ENCODE data around the gene COL28A1.
"Not testable (repeated sequence)": the region's sequence is repeated elsewhere in the genome, so short reads cannot be mapped to it uniquely, and the experiment has no call there.

COL28A1 gene

DNA sequence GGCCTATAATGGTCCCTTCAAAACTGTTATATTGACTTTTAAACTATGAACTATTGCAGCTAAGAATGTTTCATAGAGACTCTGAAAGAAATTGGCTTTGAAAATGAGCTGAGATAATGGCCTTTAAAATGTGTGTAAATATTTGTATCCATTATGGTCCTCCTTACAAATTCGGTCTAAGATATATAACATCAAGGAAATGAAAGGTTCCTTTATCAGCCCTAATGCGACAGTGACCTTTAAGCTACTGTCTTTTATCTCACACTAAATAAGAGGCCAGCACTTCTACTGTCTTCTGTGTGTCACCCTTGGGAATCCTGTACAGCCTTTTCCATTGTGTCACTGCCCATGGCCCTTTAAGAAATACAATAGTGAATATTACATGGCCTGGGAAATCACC is 19.5 kb downstream of the COL28A1 start:
- no peak for DNase-seq

DNA sequence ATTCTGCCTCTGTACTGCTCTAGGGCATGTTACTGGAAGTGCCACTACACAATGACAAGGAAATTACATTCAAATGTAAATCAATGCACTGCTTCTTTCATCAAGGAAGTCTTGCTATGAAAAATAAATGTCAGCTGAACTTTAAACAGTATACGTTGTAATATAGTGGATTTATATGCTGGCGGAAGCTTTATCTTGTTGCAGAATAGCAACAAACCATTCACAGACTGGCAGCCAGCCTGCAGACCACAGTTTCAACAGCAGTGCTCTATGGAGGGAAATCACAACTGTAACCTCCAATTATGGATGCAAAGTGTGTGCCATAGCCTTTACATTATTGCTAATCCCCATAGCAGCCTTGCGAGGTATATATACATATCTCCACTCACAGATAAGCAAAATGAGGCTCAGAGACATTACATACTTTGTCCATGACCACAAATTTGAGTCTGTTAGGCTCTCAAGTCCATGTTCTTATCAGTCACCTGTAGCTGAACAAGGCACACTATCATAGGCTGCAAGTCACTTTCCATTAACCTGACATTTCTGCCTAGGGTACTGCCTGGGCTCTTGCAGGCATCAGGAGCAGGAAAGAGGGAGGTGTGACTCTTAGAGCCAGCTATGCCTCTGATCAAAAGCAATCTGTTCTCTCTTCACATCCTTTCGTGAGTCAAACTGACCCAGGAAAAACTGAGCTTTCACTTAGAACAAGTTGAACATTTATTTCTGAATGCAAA is 22.6 kb downstream of the COL28A1 start:
- no peak for DNase-seq

DNA sequence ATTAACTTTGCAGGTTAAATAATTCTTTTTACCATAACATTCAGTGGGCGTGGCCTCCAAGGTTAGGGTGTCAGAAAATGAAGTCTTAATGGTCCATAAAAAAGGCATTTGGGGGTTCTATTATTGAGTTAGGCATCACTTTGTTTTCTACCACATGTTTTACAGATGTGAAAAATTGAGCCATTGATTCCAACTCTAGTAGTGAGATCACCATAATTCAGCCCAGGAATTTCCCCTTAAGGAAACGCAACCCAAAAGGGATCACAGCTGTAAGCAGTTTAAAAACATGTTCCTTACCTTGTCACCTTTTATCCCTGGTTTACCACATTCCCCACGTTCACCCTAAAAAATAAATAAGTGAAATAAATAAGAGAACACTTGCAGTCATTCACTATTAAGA is 24.9 kb downstream of the COL28A1 start:
- DNase-seq, result no peak

DNA sequence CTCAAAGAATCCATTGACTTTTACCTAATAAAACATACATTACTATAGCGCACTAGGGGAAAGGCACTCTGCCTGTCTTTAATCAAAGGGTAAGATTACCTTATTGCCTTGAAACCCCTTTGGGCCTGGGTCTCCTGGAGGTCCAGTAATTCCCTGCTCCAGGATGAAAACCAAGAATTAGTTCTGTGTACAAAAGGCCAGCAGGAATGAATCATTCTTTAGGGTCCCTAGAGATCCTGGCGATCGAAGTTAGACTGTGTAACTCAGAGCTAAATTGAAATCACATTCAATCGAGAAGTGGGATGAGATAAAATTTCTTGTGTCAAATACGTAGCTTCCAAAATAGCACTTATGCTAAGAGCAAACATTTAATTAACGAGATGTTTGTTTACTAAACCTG is 29.8 kb downstream of the COL28A1 start:
- DNase-seq, result no peak

DNA sequence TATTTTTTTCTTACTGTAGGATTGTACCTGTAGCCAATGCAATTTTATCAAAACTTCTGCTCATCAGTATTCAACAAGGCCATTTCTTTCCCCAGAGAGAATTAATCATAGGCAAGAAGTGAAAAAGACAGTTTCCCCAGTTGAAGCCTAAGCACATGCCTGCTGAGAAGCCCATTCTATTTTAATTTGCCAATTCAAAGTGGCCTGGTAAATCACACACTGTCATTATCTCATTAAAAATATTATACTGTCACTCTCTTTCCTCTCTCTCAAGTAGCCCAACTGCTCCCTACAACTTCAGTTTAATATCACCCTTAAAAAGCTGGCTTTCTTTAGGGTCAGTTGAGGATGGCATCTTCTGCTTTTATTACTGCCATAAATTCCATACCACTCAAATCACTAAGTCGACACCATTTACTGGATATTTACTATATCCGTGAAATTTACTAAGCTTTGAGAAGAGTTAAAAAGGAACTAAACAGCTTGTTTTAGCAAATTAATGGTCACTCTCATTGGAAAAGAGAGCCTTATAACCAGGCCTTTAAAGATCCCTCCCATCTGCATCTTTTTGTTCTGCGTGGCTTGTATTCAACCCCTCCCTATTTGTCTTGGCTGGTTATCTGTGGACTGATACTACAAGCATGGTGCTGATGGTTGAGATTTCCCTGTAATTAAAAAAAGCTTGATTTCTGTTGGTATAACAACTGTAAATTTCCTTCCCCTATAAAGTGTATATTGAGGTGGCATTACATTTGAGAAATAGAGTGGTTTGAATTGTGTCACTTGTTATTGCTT is 30.6 kb downstream of the COL28A1 start:
- no peak for DNase-seq

DNA sequence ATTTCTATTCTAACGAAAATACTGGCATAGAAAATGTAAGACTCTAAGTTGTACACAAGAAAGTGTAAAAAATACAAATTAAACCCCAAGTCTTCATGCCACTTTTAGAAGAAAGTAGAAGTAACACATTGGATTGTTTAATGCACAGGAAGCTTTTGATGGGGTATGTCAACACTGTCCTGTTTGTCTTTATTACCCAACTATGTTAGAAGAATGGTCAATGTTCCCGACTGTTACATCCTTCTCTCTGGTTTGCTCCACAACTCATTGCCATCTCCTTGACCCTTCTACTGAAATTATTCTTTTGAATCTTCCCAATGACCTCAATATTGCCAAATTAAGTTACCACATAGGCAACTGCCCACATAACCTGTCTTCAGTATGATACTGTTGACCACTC is 35.8 kb downstream of the COL28A1 start:
- DNase-seq, result no peak

DNA sequence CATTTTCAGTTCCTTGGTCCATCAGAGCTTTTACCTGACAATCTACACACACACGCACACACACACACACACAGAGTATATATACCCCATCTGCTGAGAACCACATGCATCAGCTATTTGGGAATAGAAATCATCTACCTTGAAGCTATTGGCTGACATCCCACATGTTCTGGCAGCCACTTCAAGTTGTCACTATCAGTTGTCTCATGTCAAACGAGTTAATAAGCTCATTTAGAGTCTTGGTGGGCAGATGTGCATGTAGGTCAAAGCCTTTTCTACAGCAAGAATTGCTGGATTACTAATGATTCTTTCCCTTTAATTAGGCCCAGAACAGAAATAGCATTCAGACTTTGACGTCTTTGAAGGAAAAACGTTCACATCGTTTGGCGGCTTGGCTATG is 36.8 kb downstream of the COL28A1 start:
- DNase-seq, result no peak

DNA sequence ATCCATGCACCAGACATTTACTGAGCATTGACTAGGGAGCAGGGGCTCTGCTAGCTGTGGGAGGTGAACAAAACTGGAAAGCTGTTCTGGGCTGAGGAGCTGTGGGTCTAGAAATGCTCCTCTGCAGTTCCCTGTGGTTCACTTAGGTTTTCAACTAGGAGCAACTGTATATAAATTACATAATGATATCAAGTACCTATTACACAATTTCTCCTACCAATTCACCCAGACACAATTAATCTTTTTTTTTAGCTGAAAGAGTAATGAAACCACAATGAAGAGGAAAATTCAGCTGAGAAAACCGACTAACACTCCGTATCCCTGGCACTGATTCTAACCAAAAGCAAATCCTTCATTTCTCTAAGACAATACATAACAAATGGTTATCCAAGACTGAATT is 39.4 kb downstream of the COL28A1 start:
- no peak for DNase-seq

DNA sequence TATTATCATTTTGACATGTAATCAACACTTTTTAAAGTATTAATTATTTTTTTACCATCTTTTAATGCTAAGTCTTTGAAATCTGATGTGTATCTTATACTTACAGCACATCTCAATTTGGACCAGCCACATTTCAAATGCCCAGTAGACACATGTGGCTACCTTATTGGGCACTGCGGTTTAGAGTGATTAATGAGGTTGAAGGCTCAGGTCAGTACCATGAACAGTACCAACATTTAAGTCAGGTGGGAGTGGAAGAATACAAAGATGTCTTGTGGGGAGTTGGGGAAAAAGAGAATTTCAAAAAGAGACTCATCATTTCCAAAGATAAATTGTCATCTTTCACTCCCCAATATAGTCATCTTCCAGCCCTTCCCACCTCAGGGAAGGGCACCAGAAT is 40.5 kb downstream of the COL28A1 start:
- DNase-seq, result no peak

DNA sequence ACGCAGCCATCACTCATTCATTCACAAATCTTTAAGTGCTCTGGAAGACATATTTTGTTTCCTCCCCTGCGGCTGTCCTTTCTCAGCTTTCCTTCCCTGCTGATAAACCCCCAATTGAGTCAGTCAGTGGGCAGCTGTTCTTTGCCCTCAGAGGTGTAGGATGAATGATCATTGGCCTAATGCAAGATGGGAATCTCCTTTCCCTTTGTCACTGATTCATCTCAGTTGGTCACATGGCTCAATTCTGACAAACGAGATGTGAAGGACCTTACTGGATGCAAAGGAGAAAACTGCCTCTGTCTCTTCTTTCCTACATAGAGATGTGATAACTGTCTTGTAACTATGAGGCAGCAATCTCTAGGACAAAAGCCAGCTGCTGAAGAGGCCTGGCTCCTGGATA is 44.6 kb downstream of the COL28A1 start:
- no peak for DNase-seq

DNA sequence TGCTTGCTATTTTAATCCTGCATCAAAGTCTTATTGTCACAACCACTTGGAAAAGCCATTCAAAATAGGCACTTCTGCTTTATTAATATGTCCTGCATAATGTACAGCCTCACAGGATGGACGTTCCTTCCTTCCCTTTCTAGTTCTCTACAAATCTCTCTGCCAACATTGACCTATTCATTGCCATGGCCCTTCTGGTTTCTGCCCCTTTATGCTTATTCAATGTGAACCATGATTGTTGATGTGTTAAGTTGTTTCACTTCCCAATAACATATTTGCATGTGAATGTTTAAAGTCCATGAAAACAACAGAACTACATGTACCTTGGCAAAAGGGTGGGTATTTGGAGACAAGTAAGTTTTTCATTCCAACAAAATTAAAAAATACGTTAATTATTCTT is 45.7 kb downstream of the COL28A1 start:
- DNase-seq, result no peak

DNA sequence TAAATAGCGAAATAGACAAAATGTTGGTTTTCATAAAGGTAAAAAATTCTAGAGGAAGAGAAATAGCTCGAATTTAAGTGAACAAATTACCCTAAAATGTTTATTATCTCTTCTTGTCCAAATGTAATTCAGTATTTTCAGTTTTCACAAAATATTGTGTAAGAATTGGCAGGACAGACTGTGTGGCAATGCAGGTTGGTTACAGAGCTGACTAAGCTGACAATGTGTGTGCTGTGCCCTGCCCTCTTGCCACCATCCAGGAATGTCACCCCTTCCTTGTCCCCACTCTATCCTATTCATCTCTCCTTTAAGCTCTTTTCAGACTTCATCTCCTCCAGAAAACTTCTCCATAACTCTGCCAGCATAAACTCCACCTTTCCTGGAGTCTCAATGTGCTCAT is 46.1 kb downstream of the COL28A1 start:
- DNase-seq, result no peak

DNA sequence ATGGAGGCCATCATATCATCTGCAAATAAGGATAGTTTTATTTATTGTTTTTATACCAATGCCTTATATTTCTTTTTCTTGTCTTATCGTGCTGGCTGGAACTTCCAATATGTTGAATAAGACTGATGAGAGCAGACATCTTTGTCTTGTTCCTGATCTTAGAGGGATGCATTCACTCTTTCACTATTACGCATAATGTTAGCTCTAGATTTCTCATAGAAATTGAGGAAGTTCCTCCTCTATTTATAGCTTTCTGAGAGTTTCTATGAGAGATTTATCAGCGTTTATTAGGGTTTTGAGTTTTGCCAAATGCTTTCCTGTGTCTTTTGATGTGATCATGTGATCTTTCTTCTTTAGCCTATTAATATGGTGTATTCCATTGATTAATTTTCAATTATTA is 49.3 kb downstream of the COL28A1 start:
- no peak for DNase-seq

DNA sequence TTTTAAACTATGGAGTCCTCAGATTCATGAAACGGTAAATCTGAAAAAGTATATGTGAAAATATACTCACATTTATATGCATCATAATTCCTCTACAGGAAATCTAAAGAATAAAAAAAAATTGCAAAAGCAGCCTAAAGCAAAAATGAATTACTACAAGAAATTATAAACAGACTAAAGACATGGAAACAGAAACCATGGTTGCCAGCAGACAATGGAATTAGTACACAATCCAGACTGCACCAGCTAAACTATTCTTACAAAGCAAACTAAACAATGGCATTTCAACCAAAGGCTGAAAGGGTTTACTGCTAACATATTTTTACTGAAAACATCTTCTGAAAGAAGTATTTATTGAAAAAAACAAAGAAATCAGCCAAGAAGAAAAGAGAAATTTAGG is 51.6 kb downstream of the COL28A1 start:
- no peak for DNase-seq

DNA sequence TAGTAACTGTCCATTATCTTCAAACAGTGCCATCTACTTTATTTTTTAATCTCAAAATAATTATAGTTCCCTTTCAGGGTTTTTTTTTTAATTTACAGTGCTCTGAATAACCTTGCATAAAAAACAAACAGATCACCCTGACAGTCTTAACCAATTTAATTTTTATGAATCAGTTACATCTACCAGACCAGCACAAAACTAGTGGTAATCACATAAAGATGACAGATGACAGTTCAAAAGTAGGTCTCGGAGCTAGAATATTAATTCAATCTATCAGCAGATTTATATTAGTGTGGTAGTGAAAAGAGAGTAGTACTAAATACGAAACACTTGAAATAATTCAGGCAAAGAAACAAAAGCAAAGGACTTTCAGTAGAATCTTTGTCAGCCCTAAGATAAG is 53.9 kb downstream of the COL28A1 start:
- DNase-seq, result no peak

DNA sequence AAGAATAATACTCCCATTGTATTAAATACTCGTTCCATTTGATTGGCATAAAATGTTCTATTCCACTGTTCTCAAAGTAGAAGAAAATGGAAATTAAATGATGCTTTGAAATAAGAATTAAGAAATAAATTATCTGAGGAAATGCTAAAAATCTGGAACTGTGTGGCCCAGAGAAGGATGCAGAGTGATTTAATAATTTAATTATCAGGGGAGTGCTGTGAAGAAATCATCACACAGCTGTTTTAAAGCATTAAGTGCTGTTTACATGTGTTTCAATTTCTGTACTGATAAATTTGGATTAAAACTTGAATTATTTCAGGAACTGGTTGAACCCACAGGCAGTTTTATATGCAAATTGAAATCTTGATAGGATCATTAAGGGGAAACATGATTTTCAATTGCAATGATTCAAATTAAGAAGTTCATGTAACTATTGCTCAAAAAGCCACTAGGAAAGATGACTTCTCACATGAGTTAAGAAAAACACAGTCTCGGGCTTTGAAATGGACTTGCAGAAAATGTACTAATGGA is 56.3 kb downstream of the COL28A1 start:
- DNase-seq, result no peak

DNA sequence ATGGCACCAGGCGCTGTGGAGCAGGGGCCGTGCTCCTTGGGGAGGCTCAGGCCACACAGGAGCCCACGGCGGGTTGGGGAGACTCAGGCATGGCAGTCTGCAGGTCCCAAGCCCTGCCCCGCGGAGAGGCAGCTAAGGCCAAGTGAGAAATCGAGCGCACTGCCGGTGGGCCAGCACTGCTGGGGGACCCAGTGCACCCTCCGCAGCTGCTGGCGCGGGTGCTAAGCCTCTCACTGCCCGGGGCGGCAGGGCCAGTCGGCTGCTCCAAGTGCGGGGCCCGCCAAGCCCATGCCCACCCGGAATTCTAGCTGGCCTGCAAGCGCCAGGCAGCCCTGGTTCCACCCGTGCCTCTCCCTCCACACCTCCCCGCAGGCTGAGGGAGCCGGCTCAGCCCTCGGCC is 57.1 kb downstream of the COL28A1 start:
- no peak for DNase-seq

DNA sequence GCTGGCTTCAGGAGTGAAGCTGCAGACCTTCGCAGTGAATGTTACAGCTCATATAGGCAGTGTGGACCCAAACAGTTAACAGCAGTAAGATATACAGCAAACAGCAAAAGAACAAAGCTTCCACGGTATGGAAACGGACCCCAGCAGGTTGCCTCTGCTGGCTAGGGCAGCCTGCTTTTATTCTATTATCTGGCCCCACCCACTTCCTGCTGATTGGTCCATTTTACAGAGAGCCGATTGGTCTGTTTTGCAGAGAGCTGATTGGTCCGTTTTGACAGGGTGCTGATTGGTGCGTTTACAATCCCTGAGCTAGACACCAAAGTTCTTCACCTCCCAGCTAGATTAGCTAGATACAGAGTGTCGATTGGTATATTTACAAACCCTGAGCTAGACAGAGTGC is 58.0 kb downstream of the COL28A1 start:
- DNase-seq, result not testable (repeated sequence)

DNA sequence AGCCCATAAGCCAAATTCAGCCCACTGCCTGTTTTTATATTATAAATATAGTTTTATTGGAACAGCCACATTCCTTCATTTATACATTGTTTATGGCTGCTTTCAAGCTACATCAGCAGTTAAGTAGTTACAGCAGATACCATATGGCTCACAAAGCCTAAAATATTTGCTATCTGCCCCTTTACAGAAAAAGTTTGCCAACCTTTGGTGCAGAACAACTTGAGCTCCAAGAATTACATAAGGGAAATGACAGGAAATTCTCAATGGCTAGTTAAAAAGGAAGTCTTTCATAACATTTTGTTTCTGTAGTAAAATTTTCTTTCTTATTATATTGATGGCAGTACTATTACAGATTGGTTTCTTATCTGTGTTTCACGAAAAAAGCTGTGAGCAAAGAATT is 59.3 kb downstream of the COL28A1 start:
- no peak for DNase-seq

DNA sequence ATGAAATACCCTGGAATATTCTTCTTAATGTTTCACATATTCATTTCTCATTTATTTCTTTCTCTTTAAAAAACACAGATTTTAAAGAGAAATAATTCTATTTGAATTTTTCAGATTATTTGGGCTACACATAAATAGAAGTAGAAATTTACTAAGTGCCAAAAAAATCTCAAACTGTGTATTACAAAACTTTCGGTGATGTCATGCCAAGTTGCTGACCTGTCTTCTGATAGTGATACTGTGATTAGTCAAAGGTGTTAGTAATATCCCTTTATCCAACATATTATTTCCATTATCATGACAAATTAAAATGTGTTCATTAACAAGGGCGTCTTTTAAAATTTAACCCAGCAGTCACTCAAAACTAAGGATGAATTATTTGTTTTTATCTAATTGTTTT is 60.1 kb downstream of the COL28A1 start:
- no peak for DNase-seq

DNA sequence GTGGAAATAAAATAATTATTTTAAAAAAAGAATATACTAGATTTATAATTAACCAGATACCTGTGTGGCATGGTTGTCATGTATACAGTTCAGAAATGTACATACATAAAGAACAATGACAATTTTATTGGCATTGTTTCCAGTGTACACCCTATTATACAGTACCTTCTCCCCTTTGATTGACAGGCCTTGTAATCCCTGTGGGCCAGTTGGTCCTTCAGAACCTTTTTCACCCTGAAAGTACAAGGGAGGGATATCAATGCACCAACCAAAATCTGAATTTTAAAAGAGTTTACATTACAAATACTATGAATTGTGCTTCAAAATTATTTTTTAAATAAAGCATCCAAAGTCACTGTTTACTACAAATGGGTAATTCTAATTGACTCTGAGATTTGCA is 61.2 kb downstream of the COL28A1 start:
- no peak for DNase-seq

DNA sequence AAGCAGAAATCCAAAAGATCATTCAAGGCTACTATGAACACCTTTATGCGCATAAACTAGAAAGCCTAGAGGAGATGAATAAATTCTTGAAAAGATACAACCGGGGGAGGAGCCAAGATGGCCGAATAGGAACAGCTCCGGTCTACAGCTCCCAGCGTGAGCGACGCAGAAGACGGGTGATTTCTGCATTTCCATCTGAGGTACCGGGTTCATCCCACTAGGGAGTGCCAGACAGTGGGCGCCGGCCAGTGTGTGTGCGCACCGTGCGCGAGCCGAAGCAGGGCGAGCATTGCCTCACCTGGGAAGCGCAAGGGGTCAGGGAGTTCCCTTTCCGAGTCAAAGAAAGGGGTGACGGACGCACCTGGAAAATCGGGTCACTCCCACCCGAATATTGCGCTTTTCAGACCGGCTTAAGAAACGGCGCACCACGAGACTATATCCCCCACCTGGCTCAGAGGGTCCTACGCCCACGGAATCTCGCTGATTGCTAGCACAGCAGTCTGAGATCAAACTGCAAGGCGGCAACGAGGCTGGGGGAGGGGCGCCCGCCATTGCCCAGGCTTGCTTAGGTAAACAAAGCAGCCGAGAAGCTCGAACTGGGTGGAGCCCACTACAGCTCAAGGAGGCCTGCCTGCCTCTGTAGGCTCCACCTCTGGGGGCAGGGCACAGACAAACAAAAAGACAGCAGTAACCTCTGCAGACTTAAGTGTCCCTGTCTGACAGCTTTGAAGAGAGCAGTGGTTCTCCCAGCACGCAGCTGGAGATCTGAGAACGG is 70.5 kb downstream of the COL28A1 start:
- DNase-seq, result not testable (repeated sequence)

DNA sequence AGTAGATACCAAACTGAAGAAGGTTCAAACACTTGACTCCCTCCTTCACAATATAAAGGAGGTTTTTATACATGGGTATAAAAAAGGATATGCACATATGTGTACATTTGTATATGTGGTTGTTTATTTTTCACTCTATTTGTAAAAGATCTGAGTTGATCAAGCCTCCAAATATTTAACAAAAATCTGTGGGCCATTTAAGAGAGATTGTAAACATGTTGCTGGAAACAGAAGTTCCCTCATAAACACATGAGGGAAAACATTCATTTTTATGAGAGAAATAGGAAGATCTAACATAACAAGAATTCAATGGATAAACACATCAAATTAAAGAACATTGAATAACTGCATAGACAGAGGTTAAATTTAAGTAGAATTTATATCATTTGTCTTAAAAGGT is 81.7 kb downstream of the COL28A1 start:
- no peak for DNase-seq

DNA sequence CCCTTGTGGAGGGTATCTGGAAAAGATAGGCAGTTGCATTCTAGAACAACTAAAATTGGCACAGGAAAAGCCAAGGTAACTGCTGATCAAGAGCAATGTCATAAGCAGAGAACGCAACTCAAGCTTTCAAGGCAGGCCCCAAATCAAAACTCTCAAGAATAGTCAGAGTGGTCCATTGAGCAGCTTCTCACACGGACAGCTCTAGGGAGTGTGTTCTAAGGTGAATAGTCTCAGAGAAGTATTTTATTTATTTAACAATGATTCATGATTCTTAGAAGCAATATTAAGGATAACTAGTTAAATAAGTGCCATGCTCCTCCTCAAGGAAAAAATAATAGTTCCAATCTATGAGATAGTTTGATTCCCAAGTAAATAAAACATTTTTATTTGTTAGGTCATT is 83.0 kb downstream of the COL28A1 start:
- no peak for DNase-seq
